OCI-M2 (cell line): Measurements from ENCODE around the gene HSD17B2.
"Not testable (repeated sequence)": the region's sequence is repeated elsewhere in the genome, so short reads cannot be mapped to it uniquely, and the experiment has no call there.

Source experiments
- DNase-seq: peaks from one replicate; lab custom pipeline; 2025; ENCODE audit not compliant: unreplicated experiment; lab: John Stamatoyannopoulos, UW

HSD17B2 gene

GRCh38 chr16:82118749-82119148 lies 83.7 kb downstream of the HSD17B2 start:
- DNase-seq, result no peak

- DNase-seq, result no peak
Measured at GRCh38 chr16:82119405-82119804, 84.4 kb downstream of the HSD17B2 start.

- no peak for DNase-seq
Measured at GRCh38 chr16:82124651-82125050, 89.6 kb downstream of the HSD17B2 start.

- no peak for DNase-seq
Measured at GRCh38 chr16:82129881-82130280, 94.8 kb downstream of the HSD17B2 start.

GRCh38 chr16:82133798-82134197 lies 98.7 kb downstream of the HSD17B2 start:
- DNase-seq, result no peak

GRCh38 chr16:82134846-82135245 lies 99.8 kb downstream of the HSD17B2 start:
- DNase-seq, result no peak

- no peak for DNase-seq
Measured at GRCh38 chr16:82135844-82136243, 100.8 kb downstream of the HSD17B2 start.

GRCh38 chr16:82136956-82137821 lies 102.1 kb downstream of the HSD17B2 start:
- DNase-seq, result no peak

GRCh38 chr16:82137822-82138167 lies 102.7 kb downstream of the HSD17B2 start:
- no peak for DNase-seq

- no peak for DNase-seq
Measured at GRCh38 chr16:82138478-82139285, 103.6 kb downstream of the HSD17B2 start.

GRCh38 chr16:82139286-82139571 lies 104.2 kb downstream of the HSD17B2 start:
- not testable (repeated sequence) for DNase-seq

GRCh38 chr16:82146556-82146955 lies 111.5 kb downstream of the HSD17B2 start:
- DNase-seq, result no peak

GRCh38 chr16:82146957-82147356 lies 111.9 kb downstream of the HSD17B2 start:
- DNase-seq, result no peak

GRCh38 chr16:82147546-82147945 lies 112.5 kb downstream of the HSD17B2 start:
- no peak for DNase-seq
